NOMO-1 treated with dmso at 0.1 percent for 144 hours (cell line): ENCODE measurements around the gene CUL1.

Experiments used
- DNase-seq: peaks from one replicate; lab custom pipeline; 2025; ENCODE audit not compliant: unreplicated experiment; lab: John Stamatoyannopoulos, UW

CUL1 gene

GRCh38 chr7:148802101-148802493 is 103.4 kb downstream of the CUL1 start:
- no peak for DNase-seq

- DNase-seq, result no peak
These were observed 104.4 kb downstream of the CUL1 start for GRCh38 chr7:148803094-148803493.

- DNase-seq, result no peak
These were observed 105.9 kb downstream of the CUL1 start for GRCh38 chr7:148804343-148805235.

- no peak for DNase-seq
These were observed 107.5 kb downstream of the CUL1 start for GRCh38 chr7:148806187-148806586.

- no peak for DNase-seq
These were observed 108.7 kb downstream of the CUL1 start for GRCh38 chr7:148807436-148807835.

GRCh38 chr7:148809856-148810255 is 111.2 kb downstream of the CUL1 start:
- no peak for DNase-seq

GRCh38 chr7:148811892-148812291 is 113.2 kb downstream of the CUL1 start:
- no peak for DNase-seq

GRCh38 chr7:148813890-148814289 is 115.2 kb downstream of the CUL1 start:
- DNase-seq, result no peak

- DNase-seq, result no peak
These were observed 116.3 kb downstream of the CUL1 start for GRCh38 chr7:148814922-148815559.

- no peak for DNase-seq
These were observed 116.9 kb downstream of the CUL1 start for GRCh38 chr7:148815612-148816011.

GRCh38 chr7:148819697-148820360 is 121.1 kb downstream of the CUL1 start:
- DNase-seq, result no peak

GRCh38 chr7:148821422-148821821 is 122.7 kb downstream of the CUL1 start:
- DNase-seq, result no peak

- no peak for DNase-seq
These were observed 126.2 kb downstream of the CUL1 start for GRCh38 chr7:148824864-148825263.

- DNase-seq, result no peak
These were observed 126.6 kb downstream of the CUL1 start for GRCh38 chr7:148825338-148825737.

- no peak for DNase-seq
These were observed 130.3 kb downstream of the CUL1 start for GRCh38 chr7:148828965-148829364.

GRCh38 chr7:148830897-148831692 is 132.4 kb downstream of the CUL1 start:
- no peak for DNase-seq

- no peak for DNase-seq
These were observed 133.1 kb downstream of the CUL1 start for GRCh38 chr7:148831782-148832181.

- no peak for DNase-seq
These were observed 135.9 kb downstream of the CUL1 start for GRCh38 chr7:148834605-148835004.

- DNase-seq, result no peak
These were observed 137.2 kb downstream of the CUL1 start for GRCh38 chr7:148835854-148836253.

- no peak for DNase-seq
These were observed 140.2 kb downstream of the CUL1 start for GRCh38 chr7:148838905-148839304.
